Measurements from ENCODE around the gene CD22.
"Not testable (repeated sequence)": the region's sequence is repeated elsewhere in the genome, so short reads cannot be mapped to it uniquely, and the experiment has no call there.

Gene CD22

GRCh38 chr19:35328851-35329285, at the start of gene CD22:
Gene CD22 (plus strand): TSS chr19:35329187. CDS start chr19:35332041, 2,854 bp downstream.
- no peak for DNase-seq (ENCODE audit: low read depth)

- no peak for DNase-seq (ENCODE audit: low read depth)
These were observed 49.6 kb upstream of the CD22 start for GRCh38 chr19:35279374-35279773.

GRCh38 chr19:35279985-35280821, 48.8 kb upstream of the CD22 start:
- no peak for DNase-seq (ENCODE audit: low read depth)

GRCh38 chr19:35281303-35281702, 47.7 kb upstream of the CD22 start:
- no peak for DNase-seq (ENCODE audit: low read depth)

- no peak for DNase-seq (ENCODE audit: low read depth)
These were observed 44.6 kb upstream of the CD22 start for GRCh38 chr19:35284153-35285094.

GRCh38 chr19:35285095-35285449, 43.9 kb upstream of the CD22 start:
- no peak for DNase-seq (ENCODE audit: low read depth)

- not testable (repeated sequence) for DNase-seq (ENCODE audit: low read depth)
These were observed 43.5 kb upstream of the CD22 start for GRCh38 chr19:35285465-35285864.

GRCh38 chr19:35286101-35286500, 42.9 kb upstream of the CD22 start:
- not testable (repeated sequence) for DNase-seq (ENCODE audit: low read depth)

- DNase-seq (ENCODE audit: low read depth) = no peak
These were observed 41.3 kb upstream of the CD22 start for GRCh38 chr19:35287713-35288112.

GRCh38 chr19:35288331-35288730, 40.7 kb upstream of the CD22 start:
- no peak for DNase-seq (ENCODE audit: low read depth)

GRCh38 chr19:35288906-35289305, 40.1 kb upstream of the CD22 start:
- DNase-seq (ENCODE audit: low read depth) = no peak

- DNase-seq (ENCODE audit: low read depth) = no peak
These were observed 38.4 kb upstream of the CD22 start for GRCh38 chr19:35290381-35291127.

GRCh38 chr19:35291259-35291658, 37.7 kb upstream of the CD22 start:
- no peak for DNase-seq (ENCODE audit: low read depth)

- DNase-seq (ENCODE audit: low read depth) = no peak
These were observed 37.1 kb upstream of the CD22 start, which contains the start of gene MAG for GRCh38 chr19:35291916-35292315. Gene MAG (plus strand): TSS chr19:35292161. CDS start chr19:35295409, 3,248 bp downstream.

- DNase-seq (ENCODE audit: low read depth) = no peak
These were observed 36.3 kb upstream of the CD22 start for GRCh38 chr19:35292421-35293362.

GRCh38 chr19:35293363-35293739, 35.6 kb upstream of the CD22 start:
- DNase-seq (ENCODE audit: low read depth) = no peak

GRCh38 chr19:35293808-35294207, 35.2 kb upstream of the CD22 start:
- no peak for DNase-seq (ENCODE audit: low read depth)

- no peak for DNase-seq (ENCODE audit: low read depth)
These were observed 34.7 kb upstream of the CD22 start for GRCh38 chr19:35294328-35294727.

GRCh38 chr19:35294859-35295791, 33.9 kb upstream of the CD22 start:
- DNase-seq (ENCODE audit: low read depth) = no peak

Measured in T-helper 22 cell (primary cell).